Epithelial cell of esophagus (primary cell): ENCODE results near the gene MTSS2.

Experiments
- DNase-seq: peaks from one replicate; pipeline ENCODE4 v3.0.0; 2010; ENCODE audit warnings: low read depth
- H3K4me3 ChIP-seq: 2 replicates; pipeline ENCODE4 v1.5.1; 2011; ENCODE audit warnings: mild to moderate bottlenecking, low read length, control low read depth
- CTCF ChIP-seq: IDR thresholded peaks from 2 replicates; pipeline ENCODE4 v1.5.1; 2011; ENCODE audit warnings: low read depth, mild to moderate bottlenecking, low read length, control low read depth, inconsistent platforms; ENCODE audit not compliant: insufficient read depth; ENCODE audit errors: missing control alignments

The MTSS2 gene

GRCh38 chr16:70728150-70728549, 42.3 kb upstream of the MTSS2 start:
- DNase-seq, result no peak
- TF ChIP-seq CTCF, result no peak
- no peak overlapping the region for H3K4me3 ChIP-seq

GRCh38 chr16:70726892-70727361, 41.1 kb upstream of the MTSS2 start:
- DNase-seq, result no peak
- TF ChIP-seq CTCF, result no peak
- no peak overlapping the region for H3K4me3 ChIP-seq

GRCh38 chr16:70725912-70726828, 40.3 kb upstream of the MTSS2 start:
- no peak for TF ChIP-seq CTCF
- no peak overlapping the region for H3K4me3 ChIP-seq
- DNase-seq, result no peak

GRCh38 chr16:70725024-70725911, 39.4 kb upstream of the MTSS2 start:
- TF ChIP-seq CTCF, result no peak
- H3K4me3 ChIP-seq, result no peak overlapping the region
- no peak for DNase-seq

- TF ChIP-seq CTCF, result no peak
- DNase-seq, result no peak
- no peak overlapping the region for H3K4me3 ChIP-seq
These were observed 38.5 kb upstream of the MTSS2 start for GRCh38 chr16:70724146-70725023.

GRCh38 chr16:70723740-70724145, 37.9 kb upstream of the MTSS2 start:
- no peak for DNase-seq
- TF ChIP-seq CTCF, result no peak
- H3K4me3 ChIP-seq, result no peak overlapping the region
